Tibial nerve (tissue), 4 donors: Measurements from ENCODE around the gene SLC2A2.

Experiments used
- CTCF ChIP-seq, 5 experiments: fragments of 200-600 bp in 3 of 5; fragments of 450-650 bp in 2 of 5; sonication (generic) in 3 of 5; IDR thresholded peaks; one replicate each; pipeline ENCODE4 v1.5.1; 2016 to 2019; ENCODE audit warnings: antibody characterized with exemption in 5 of 5, mild to moderate bottlenecking in 3 of 5, moderate library complexity in 2 of 5
- EP300 ChIP-seq, 2 donors: sonication (generic); formaldehyde crosslinking; IDR thresholded peaks; one replicate each; pipeline ENCODE4 v1.6.1; 2017; ENCODE audit warnings: antibody characterized with exemption in 2 of 2, mild to moderate bottlenecking in 1 of 2

- TF ChIP-seq CTCF (IDR thresholded peaks at IDR 0.05) (no peak), EP300 (IDR thresholded peaks at IDR 0.05) (no peak)
Observed at GRCh38 chr3:171038342-171038741, 11.8 kb upstream of the SLC2A2 start.
